H9 (cell line): ENCODE results near the gene FGD6. TPM values are rescaled to one million over a fixed set of nuclear protein-coding genes. Genes with fewer than 3 reads are reported as not detected.

ENCODE experiments used
- DNase-seq: peaks from one replicate; pipeline ENCODE4 v3.0.0-alpha.2; 2017
- H2AFZ ChIP-seq: one replicate; pipeline ENCODE4 v1.6.1; 2013; ENCODE audit warnings: mild to moderate bottlenecking, low read length, control low read depth, moderate library complexity
- H2AK5ac ChIP-seq: 2 replicates; pipeline ENCODE4 v1.6.1; 2013; ENCODE audit warnings: low read length, control low read depth, mixed read lengths; ENCODE audit not compliant: insufficient read length
- H2BK120ac ChIP-seq: one replicate; pipeline ENCODE4 v1.6.1; 2013; ENCODE audit warnings: low read depth, mild to moderate bottlenecking, low read length, control low read depth, inconsistent platforms; ENCODE audit not compliant: poor library complexity, severe bottlenecking
- H2BK12ac ChIP-seq: 2 replicates; pipeline ENCODE4 v1.6.1; 2013; ENCODE audit warnings: low read length, control low read depth, mixed read lengths, low read depth; ENCODE audit not compliant: insufficient read length
- H2BK15ac ChIP-seq: 2 replicates; pipeline ENCODE4 v1.6.1; 2013; ENCODE audit warnings: low read depth, low read length, control low read depth
- H2BK20ac ChIP-seq: one replicate; pipeline ENCODE4 v1.6.1; 2013; ENCODE audit warnings: low read depth, mild to moderate bottlenecking, low read length, control low read depth, inconsistent platforms; ENCODE audit not compliant: poor library complexity, severe bottlenecking
- H2BK5ac ChIP-seq: 2 replicates; pipeline ENCODE4 v1.6.1; 2013; ENCODE audit warnings: low read length, control low read depth, mixed read lengths; ENCODE audit not compliant: insufficient read length
- H3K14ac ChIP-seq: 2 replicates; pipeline ENCODE4 v1.6.1; 2013; ENCODE audit warnings: low read length, control low read depth; ENCODE audit not compliant: insufficient read depth
- H3K18ac ChIP-seq: 2 replicates; pipeline ENCODE4 v1.6.1; 2013; ENCODE audit warnings: low read depth, mild to moderate bottlenecking, mixed read lengths, low read length, control low read depth; ENCODE audit not compliant: insufficient read length
- H3K23ac ChIP-seq: 2 replicates; pipeline ENCODE4 v1.6.1; 2013; ENCODE audit warnings: low read length, control low read depth, mixed read lengths, low read depth; ENCODE audit not compliant: insufficient read length
- H3K23me2 ChIP-seq: 2 replicates; pipeline ENCODE4 v1.6.1; 2013; ENCODE audit warnings: low read depth, mild to moderate bottlenecking, mixed read lengths, low read length, control low read depth; ENCODE audit not compliant: insufficient read length, poor library complexity, severe bottlenecking
- H3K27ac ChIP-seq: 2 replicates; pipeline ENCODE4 v1.5.1; 2013; ENCODE audit warnings: low read length, control low read depth, mixed read lengths, low read depth; ENCODE audit not compliant: insufficient read length
- H3K27me3 ChIP-seq: 2 replicates; pipeline ENCODE4 v1.6.1; 2013; ENCODE audit warnings: low read length, control low read depth, inconsistent platforms; ENCODE audit not compliant: insufficient read depth
- H3K4ac ChIP-seq: 2 replicates; pipeline ENCODE4 v1.6.1; 2013; ENCODE audit warnings: low read depth, mild to moderate bottlenecking, control low read depth, inconsistent platforms, low read length, moderate library complexity
- H3K4me1 ChIP-seq: 2 replicates; pipeline ENCODE4 v1.6.1; 2013; ENCODE audit warnings: low read length, control low read depth, inconsistent platforms; ENCODE audit not compliant: insufficient read depth
- H3K4me2 ChIP-seq: 2 replicates; pipeline ENCODE4 v1.6.1; 2013; ENCODE audit warnings: low read length, control low read depth, mixed read lengths; ENCODE audit not compliant: insufficient read length, insufficient read depth
- H3K56ac ChIP-seq: 2 replicates; pipeline ENCODE4 v1.6.1; 2013; ENCODE audit warnings: low read depth, mild to moderate bottlenecking, mixed read lengths, low read length, control low read depth; ENCODE audit not compliant: insufficient read length
- H3K79me1 ChIP-seq: 2 replicates; pipeline ENCODE4 v1.6.1; 2013; ENCODE audit warnings: low read depth, mild to moderate bottlenecking, moderate library complexity, low read length, control low read depth, inconsistent platforms; ENCODE audit not compliant: insufficient read depth, poor library complexity, severe bottlenecking
- H3K79me2 ChIP-seq: 2 replicates; pipeline ENCODE4 v1.6.1; 2013; ENCODE audit warnings: low read length, control low read depth, inconsistent platforms; ENCODE audit not compliant: insufficient read depth
- H3K9ac ChIP-seq: 2 replicates; pipeline ENCODE4 v1.6.1; 2013; ENCODE audit warnings: low read length, control low read depth, mixed read lengths; ENCODE audit not compliant: insufficient read length; ENCODE audit errors: extremely low read depth
- H3K9me3 ChIP-seq: one replicate; pipeline ENCODE4 v1.6.1; 2013; ENCODE audit warnings: low read depth, low read length, inconsistent platforms; ENCODE audit not compliant: control insufficient read depth
- H3T11ph ChIP-seq: one replicate; pipeline ENCODE4 v1.6.1; 2013; ENCODE audit warnings: mild to moderate bottlenecking, low read length, control low read depth, inconsistent platforms
- H4K20me1 ChIP-seq: one replicate; pipeline ENCODE4 v1.6.1; 2013; ENCODE audit not compliant: control insufficient read depth, insufficient read length, insufficient read depth
- H4K5ac ChIP-seq: 2 replicates; pipeline ENCODE4 v1.6.1; 2013; ENCODE audit warnings: low read depth, mild to moderate bottlenecking, mixed read lengths, low read length, control low read depth; ENCODE audit not compliant: insufficient read length
- H4K8ac ChIP-seq: replicated peaks from 2 replicates; pipeline ENCODE4 v1.6.1; 2013; ENCODE audit warnings: low read length, control low read depth, mixed read lengths, low read depth; ENCODE audit not compliant: insufficient read length
- H4K91ac ChIP-seq: 2 replicates; pipeline ENCODE4 v1.6.1; 2013; ENCODE audit warnings: low read depth, mild to moderate bottlenecking, moderate library complexity, mixed read lengths, low read length, control low read depth; ENCODE audit not compliant: insufficient read length
- H3K27ac Mint-ChIP-seq, 3 experiments: 2 replicates in 2 of 3; 3 replicates in 1 of 3; pipeline ENCODE4 v1.8.0; 2020 to 2021; ENCODE audit warnings: mixed read lengths in 3 of 3, mild to moderate bottlenecking in 1 of 3, moderate library complexity in 1 of 3
- H3K27me3 Mint-ChIP-seq: 2 replicates; pipeline ENCODE4 v1.8.0; 2021; ENCODE audit warnings: low read depth, mild to moderate bottlenecking, moderate library complexity, mixed read lengths
- H3K36me3 Mint-ChIP-seq, 3 experiments: 2 replicates in 2 of 3; 3 replicates in 1 of 3; pipeline ENCODE4 v1.8.0; 2020 to 2021; ENCODE audit warnings: low read depth in 3 of 3, mixed read lengths in 3 of 3; ENCODE audit not compliant: insufficient read depth in 1 of 3
- H3K4me1 Mint-ChIP-seq, 2 experiments: 2 replicates each; pipeline ENCODE4 v1.8.0; 2020; ENCODE audit warnings: mixed read lengths in 2 of 2
- H3K4me3 Mint-ChIP-seq, 2 experiments: 2 replicates in 1 of 2; 3 replicates in 1 of 2; pipeline ENCODE4 v1.8.0; 2020 to 2021; ENCODE audit warnings: mild to moderate bottlenecking in 2 of 2, mixed read lengths in 2 of 2, moderate library complexity in 1 of 2
- H3K9me3 Mint-ChIP-seq, 2 experiments: 2 replicates in 1 of 2; 3 replicates in 1 of 2; pipeline ENCODE4 v1.8.0; 2020; ENCODE audit warnings: mild to moderate bottlenecking in 2 of 2, mixed read lengths in 2 of 2, moderate library complexity in 1 of 2
- WGBS: extraction: QIAGEN DNeasy Blood & Tissue Kit; methylation state at CpG from one replicate; pipeline ENCODE4 v1.1.7; 2013; ENCODE audit warnings: missing lambda C conversion rate, low lambda C conversion rate, mixed read lengths; ENCODE audit not compliant: insufficient read length; ENCODE audit errors: extremely low coverage; 5-methylcytosine and 5-hydroxymethylcytosine counted together
- total RNA-seq: library from RNA; stranded (reverse); gene quantifications from 2 replicates; pipeline ENCODE4 v1.2.1, GENCODE V29; 2021
- TF ChIP-seq, protein P1 (sequence below): fragments of 200-600 bp; sonication (generic); conservative IDR thresholded peaks from 3 replicates; pipeline ENCODE4 v1.8.0; 2021; ENCODE audit warnings: antibody characterized with exemption, mild to moderate bottlenecking

FGD6 gene
- total RNA-seq, 1 experiment from 2014 or later, result 39.5 TPM

GRCh38 chr12:95066091-95066855, 151.0 kb downstream of the FGD6 start:
- Histone ChIP-seq H3K27ac (no peak overlapping the region), H3K23ac (no peak overlapping the region), H3K9ac (no peak overlapping the region), H4K20me1 (no peaks in the 10 kb centered on the region), H3K23me2 (no peaks in the 10 kb centered on the region), H2BK12ac (no peak overlapping the region), H2BK15ac (no peak overlapping the region), H3K56ac (no peak overlapping the region), H3K27me3 (no peaks in the 10 kb centered on the region), H3K18ac (no peak overlapping the region), H3K4me2 (no peak overlapping the region), H3K4ac (no peak overlapping the region), H2AK5ac (no peak overlapping the region), H4K5ac (no peak overlapping the region), H2BK5ac (no peak overlapping the region), H4K91ac (no peak overlapping the region), H2BK120ac (no peak overlapping the region), H3K79me2 (peaks cover 9% of the 10 kb centered on the region; the same call in 1 of the 2 replicates), H2BK20ac (no peak overlapping the region), H4K8ac (no peak overlapping the region), H3K9me3 (no peaks in the 10 kb centered on the region), H2AFZ (no peak overlapping the region), H3K4me1 (no peaks in the 10 kb centered on the region), H3K79me1 (peaks cover under 1% of the 10 kb centered on the region), H3T11ph (no peak overlapping the region), H3K14ac (no peak overlapping the region)
- no CpG with 5 or more reads among the region's 7 CpGs for WGBS
- Mint-ChIP-seq H3K36me3 (peaks cover 14 to 56% (median 54%) of the 10 kb centered on the region in 3 experiments; a peak in 6 of 7 replicates), H3K9me3 (no peaks in the 10 kb centered on the region), H3K4me3 (no peak overlapping the region), H3K27me3 (no peaks in the 10 kb centered on the region), H3K4me1 (no peaks in the 10 kb centered on the region), H3K27ac (no peak overlapping the region)
- TF ChIP-seq, protein P1, sequence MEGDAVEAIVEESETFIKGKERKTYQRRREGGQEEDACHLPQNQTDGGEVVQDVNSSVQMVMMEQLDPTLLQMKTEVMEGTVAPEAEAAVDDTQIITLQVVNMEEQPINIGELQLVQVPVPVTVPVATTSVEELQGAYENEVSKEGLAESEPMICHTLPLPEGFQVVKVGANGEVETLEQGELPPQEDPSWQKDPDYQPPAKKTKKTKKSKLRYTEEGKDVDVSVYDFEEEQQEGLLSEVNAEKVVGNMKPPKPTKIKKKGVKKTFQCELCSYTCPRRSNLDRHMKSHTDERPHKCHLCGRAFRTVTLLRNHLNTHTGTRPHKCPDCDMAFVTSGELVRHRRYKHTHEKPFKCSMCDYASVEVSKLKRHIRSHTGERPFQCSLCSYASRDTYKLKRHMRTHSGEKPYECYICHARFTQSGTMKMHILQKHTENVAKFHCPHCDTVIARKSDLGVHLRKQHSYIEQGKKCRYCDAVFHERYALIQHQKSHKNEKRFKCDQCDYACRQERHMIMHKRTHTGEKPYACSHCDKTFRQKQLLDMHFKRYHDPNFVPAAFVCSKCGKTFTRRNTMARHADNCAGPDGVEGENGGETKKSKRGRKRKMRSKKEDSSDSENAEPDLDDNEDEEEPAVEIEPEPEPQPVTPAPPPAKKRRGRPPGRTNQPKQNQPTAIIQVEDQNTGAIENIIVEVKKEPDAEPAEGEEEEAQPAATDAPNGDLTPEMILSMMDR, result no peak
- no peak for DNase-seq
